Esophagus muscularis mucosa (tissue), 4 donors: ENCODE data around the gene NEURL4. TPM values are rescaled to one million over a fixed set of nuclear protein-coding genes. Genes with fewer than 3 reads are reported as not detected.
"Not testable (repeated sequence)": the region's sequence is repeated elsewhere in the genome, so short reads cannot be mapped to it uniquely, and the experiment has no call there.

Source experiments
- DNase-seq: peaks from one replicate; pipeline ENCODE4 v3.0.0-alpha.2; 2017; ENCODE audit errors: extremely low spot score
- H3K27ac ChIP-seq, 4 donors: fragments of 200-600 bp; sonication (generic); replicated peaks in 1 of 4; 1 replicate in 3 of 4; 2 replicates in 1 of 4; pipeline ENCODE4 v1.5.1; 2016 to 2019; ENCODE audit warnings: mild to moderate bottlenecking in 1 of 4
- H3K27me3 ChIP-seq, 4 donors: fragments of 200-600 bp; sonication (generic); one replicate each; pipeline versions ENCODE4 v1.5.1 to v1.6.0; 2016 to 2019
- H3K36me3 ChIP-seq, 4 donors: fragments of 200-600 bp; sonication (generic); one replicate each; pipeline ENCODE4 v1.5.1; 2016 to 2019
- H3K4me1 ChIP-seq, 4 donors: fragments of 200-600 bp; sonication (generic); one replicate each; pipeline ENCODE4 v1.5.1; 2016 to 2019
- H3K4me3 ChIP-seq, 4 donors: fragments of 200-600 bp; sonication (generic); 1 replicate in 2 of 4; 2 replicates in 2 of 4; pipeline ENCODE4 v1.5.1; 2016 to 2019; ENCODE audit warnings: mild to moderate bottlenecking in 4 of 4, moderate library complexity in 1 of 4
- H3K9me3 ChIP-seq, 4 donors: fragments of 200-600 bp; sonication (generic); 1 replicate in 3 of 4; 2 replicates in 1 of 4; pipeline ENCODE4 v1.5.1; 2016 to 2019
- CTCF ChIP-seq, 3 experiments: fragments of 200-600 bp in 2 of 3; fragments of 450-650 bp in 1 of 3; sonication (generic) in 2 of 3; IDR thresholded peaks; one replicate each; pipeline ENCODE4 v1.5.1; 2017 to 2019; ENCODE audit warnings: antibody characterized with exemption in 3 of 3, mild to moderate bottlenecking in 2 of 3, moderate library complexity in 1 of 3
- EP300 ChIP-seq: sonication (generic); formaldehyde crosslinking; IDR thresholded peaks from one replicate; pipeline ENCODE4 v1.6.1; 2017; ENCODE audit warnings: antibody characterized with exemption
- POLR2A ChIP-seq: fragments of 450-650 bp; IDR thresholded peaks from one replicate; pipeline ENCODE4 v1.6.1; 2017; ENCODE audit warnings: antibody characterized with exemption, moderate library complexity, mild to moderate bottlenecking, low read depth
- POLR2AphosphoS5 ChIP-seq, 2 donors: sonication (generic); formaldehyde crosslinking; IDR thresholded peaks; one replicate each; pipeline ENCODE4 v1.6.1; 2017; ENCODE audit warnings: antibody characterized with exemption in 2 of 2
- WGBS: methylation state at CpG from one replicate; pipeline ENCODE4 v1.1.5; 2018; 5-methylcytosine and 5-hydroxymethylcytosine counted together
- intact Hi-C: fragments of 100-400 bp; cut with DNase I; formaldehyde crosslinking; loops from one replicate; pipeline ENCODE4 v1.15.1; 2023
- total RNA-seq, 4 donors: library from RNA; depleted of rRNA; stranded (reverse); fragments of >200 nt; gene quantifications; one replicate each; pipeline versions ENCODE4 v1.1.0 to v1.2.1, GENCODE V29; 2016

NEURL4 gene
- total RNA-seq, 4 donors from 2014 or later = 13.9 to 27.0 (median 20.6) TPM

GRCh38 chr17:7340179-7340578, 11.0 kb upstream of the NEURL4 start:
- WGBS = 95% methylated on average over 2 of the region's 2 CpGs
- H3K27ac ChIP-seq = no peak overlapping the region
- H3K36me3 ChIP-seq = no peaks in the 10 kb centered on the region
- DNase-seq = no peak
- H3K4me1 ChIP-seq = no peaks in the 10 kb centered on the region
- peaks cover 0 to 78% (median 11%) of the 10 kb centered on the region in 4 donors for H3K27me3 ChIP-seq
- H3K9me3 ChIP-seq = no peaks in the 10 kb centered on the region
- intact Hi-C loops = no loop called here
- H3K4me3 ChIP-seq = no peak overlapping the region
- no peak for TF ChIP-seq POLR2AphosphoS5 (IDR thresholded peaks at IDR 0.05)
- TF ChIP-seq EP300 = no peak
- no peak for TF ChIP-seq CTCF (IDR thresholded peaks at IDR 0.05)
- no peak for TF ChIP-seq POLR2A

- not testable (repeated sequence) for H3K4me1 ChIP-seq, H3K27ac ChIP-seq, H3K4me3 ChIP-seq, H3K36me3 ChIP-seq, DNase-seq, H3K9me3 ChIP-seq
- intact Hi-C loops = loop anchor here (2.0 kb wide), 1 partner anchor 61 kb away; no protein-coding TSS in a partner anchor
- H3K27me3 ChIP-seq = peaks cover 0 to 90% (median 11%) of the 10 kb centered on the region in 4 donors
- WGBS = 84% methylated on average over 5 of the region's 7 CpGs
These were observed 8.5 kb upstream of the NEURL4 start for GRCh38 chr17:7337600-7337999.

- TF ChIP-seq POLR2AphosphoS5 (IDR thresholded peaks at IDR 0.05) (no peak), EP300 (no peak), CTCF (IDR thresholded peaks at IDR 0.05) (no peak), POLR2A (no peak)
- no peak for DNase-seq
These were observed 7.4 kb upstream of the NEURL4 start, which contains the start of gene ACAP1 for GRCh38 chr17:7336240-7337175. Gene ACAP1, plus strand, starts transcription at chr17:7336529. Its CDS starts 206 bp downstream, at chr17:7336735.

GRCh38 chr17:7335765-7336164, 6.6 kb upstream of the NEURL4 start:
- not testable (repeated sequence) for DNase-seq, H3K9me3 ChIP-seq, H3K36me3 ChIP-seq, H3K4me3 ChIP-seq, H3K4me1 ChIP-seq, H3K27ac ChIP-seq
- H3K27me3 ChIP-seq = peaks cover 0 to 74% (median 7%) of the 10 kb centered on the region in 4 donors
- intact Hi-C loops = loop anchor here (2.0 kb wide), 1 partner anchor 59 kb away; no protein-coding TSS in a partner anchor
- 80% methylated on average over 13 of the region's 13 CpGs for WGBS

More at GRCh38 chr17:7336240-7337175, 7.4 kb upstream of the NEURL4 start, which contains the start of gene ACAP1:
- Histone ChIP-seq H3K36me3 (no peaks in the 10 kb centered on the region), H3K27ac (no peak within 1 kb of the TSS), H3K4me1 (no peaks in the 10 kb centered on the region), H3K4me3 (peak within 1 kb of the TSS; percentile 14 to 41 (median 15)), H3K9me3 (no peaks in the 10 kb centered on the region), H3K27me3 (peaks cover 0 to 82% (median 9%) of the 10 kb centered on the region in 4 donors)
- intact Hi-C loops = loop anchor here (2.0 kb wide), 1 partner anchor 60 kb away; no protein-coding TSS in a partner anchor
- WGBS = 39% methylated on average over 10 of the region's 17 CpGs

GRCh38 chr17:7334938-7335538, 5.9 kb upstream of the NEURL4 start:
- no peak overlapping the region for H3K4me3 ChIP-seq
- peaks cover 0 to 70% (median 7%) of the 10 kb centered on the region in 4 donors for H3K27me3 ChIP-seq
- 87% methylated on average over 3 of the region's 3 CpGs for WGBS
- H3K36me3 ChIP-seq = no peaks in the 10 kb centered on the region
- TF ChIP-seq POLR2A = no peak
- TF ChIP-seq POLR2AphosphoS5 (IDR thresholded peaks at IDR 0.05) = no peak
- no peak for TF ChIP-seq EP300
- no peak for TF ChIP-seq CTCF (IDR thresholded peaks at IDR 0.05)
- H3K4me1 ChIP-seq = peaks cover 5 to 9% (median 8%) of the 10 kb centered on the region in 4 donors
- H3K27ac ChIP-seq = no peak overlapping the region
- DNase-seq = no peak
- no peaks in the 10 kb centered on the region for H3K9me3 ChIP-seq
- intact Hi-C loops = no loop called here

GRCh38 chr17:7332600-7333069, 3.5 kb upstream of the NEURL4 start:
- Histone ChIP-seq H3K27me3 (peaks cover 0 to 47% (median 7%) of the 10 kb centered on the region in 4 donors), H3K4me1 (peaks cover 14 to 24% (median 20%) of the 10 kb centered on the region in 4 donors)
- DNase-seq, H3K9me3 ChIP-seq, H3K27ac ChIP-seq, intact Hi-C loops, H3K4me3 ChIP-seq, H3K36me3 ChIP-seq: not testable (repeated sequence)
- WGBS = 50% methylated on average over 13 of the region's 14 CpGs
